Lung (tissue), 12 donors: ENCODE measurements around the gene FLNB. TPM values are rescaled to one million over a fixed set of nuclear protein-coding genes. Genes with fewer than 3 reads are reported as not detected.

Source experiments
- ATAC-seq: fragments of 200-7000 bp; cut with Tn5 transposase; one replicate; pipeline ENCODE4 v1.9.1; 2020; ENCODE audit warnings: moderate number of reproducible peaks; ENCODE audit not compliant: insufficient read depth, low FRiP score
- DNase-seq, 3 donors: peaks; one replicate each; pipeline ENCODE4 v3.0.0-alpha.2; 2013 to 2017
- H3K27ac ChIP-seq, 2 donors: one replicate each; pipeline ENCODE4 v1.5.1; 2013; ENCODE audit warnings: mild to moderate bottlenecking in 2 of 2, moderate library complexity in 2 of 2, control low read depth in 1 of 2, inconsistent platforms in 1 of 2, low read depth in 1 of 2, low read length in 1 of 2
- H3K27me3 ChIP-seq, 3 donors: one replicate each; pipeline ENCODE4 v1.5.1; 2013; ENCODE audit warnings: low read length in 2 of 3; ENCODE audit not compliant: control insufficient read depth in 3 of 3, insufficient read depth in 3 of 3
- H3K36me3 ChIP-seq, 4 donors: one replicate each; pipeline ENCODE4 v1.5.1; 2013; ENCODE audit warnings: low read length in 4 of 4, mild to moderate bottlenecking in 1 of 4, moderate library complexity in 1 of 4; ENCODE audit not compliant: control insufficient read depth in 4 of 4, insufficient read depth in 4 of 4
- H3K4me1 ChIP-seq, 5 donors: one replicate each; pipeline ENCODE4 v1.5.1; 2013; ENCODE audit warnings: low read length in 5 of 5, mild to moderate bottlenecking in 2 of 5, moderate library complexity in 1 of 5; ENCODE audit not compliant: control insufficient read depth in 5 of 5, insufficient read depth in 5 of 5
- H3K4me3 ChIP-seq: one replicate; pipeline ENCODE4 v1.5.1; 2013; ENCODE audit warnings: mild to moderate bottlenecking, control low read depth, moderate library complexity
- H3K9ac ChIP-seq, 2 donors: one replicate each; pipeline ENCODE4 v1.5.1; 2013; ENCODE audit warnings: low read length in 2 of 2, control low read depth in 1 of 2; ENCODE audit not compliant: insufficient read depth in 1 of 2
- H3K9me3 ChIP-seq, 4 donors: one replicate each; pipeline ENCODE4 v1.5.1; 2013; ENCODE audit warnings: low read length in 3 of 4, mild to moderate bottlenecking in 1 of 4, moderate library complexity in 1 of 4; ENCODE audit not compliant: control insufficient read depth in 4 of 4, insufficient read depth in 3 of 4
- CTCF ChIP-seq: IDR thresholded peaks from 2 replicates; pipeline ENCODE4 v1.5.1; 2012; ENCODE audit warnings: mild to moderate bottlenecking; ENCODE audit errors: control extremely low read depth, extremely low read depth
- WGBS, 2 donors: extraction: QIAGEN DNeasy Blood & Tissue Kit; methylation state at CpG; one replicate each; pipeline ENCODE4 v1.1.7; 2013; 5-methylcytosine and 5-hydroxymethylcytosine counted together
- polyA plus RNA-seq, 2 donors: library from polyadenylated mRNA; stranded (reverse); fragments of 200-250 nt; gene quantifications; one replicate each; pipeline ENCODE4 v1.2.1, GENCODE V29; 2013
- total RNA-seq, 2 donors: library from RNA; depleted of rRNA in 1 of 2; stranded (reverse); fragments of >200 nt in 1 of 2; gene quantifications; one replicate each; pipeline ENCODE4 v1.2.1, GENCODE V29; 2014 to 2021
- donor health status: control.
- donor health status: control.
- donor health status: Bipolar disorder and iron deficiency.
- donor health status: healthy.
- donor health status: DM: yes; HTN: yes; CAD: no.

Gene FLNB
- total and polyA plus RNA-seq, 4 donors: 32.4 to 122 (median 93.7) TPM

DNA sequence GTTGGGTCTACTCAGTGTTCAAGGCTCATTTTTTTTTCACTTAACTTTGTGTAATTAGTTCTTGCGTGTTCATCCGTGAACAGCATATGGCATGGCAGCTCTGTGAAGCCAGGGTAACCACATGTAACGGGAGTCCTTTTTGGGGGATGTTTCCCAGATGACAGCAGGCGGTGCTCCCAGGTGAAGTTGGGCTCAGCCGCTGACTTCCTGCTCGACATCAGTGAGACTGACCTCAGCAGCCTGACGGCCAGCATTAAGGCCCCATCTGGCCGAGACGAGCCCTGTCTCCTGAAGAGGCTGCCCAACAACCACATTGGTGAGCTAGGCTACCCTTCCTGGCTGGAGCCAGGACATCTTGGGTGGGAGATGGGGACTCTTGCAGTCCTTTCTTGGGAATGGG is 139.8 kb downstream of the FLNB start:
- DNase-seq (no peak), ATAC-seq (no peak)
- no peak for TF ChIP-seq CTCF
- Histone ChIP-seq H3K4me1 (peaks cover 0 to 10% (median 0%) of the 10 kb centered on the region in 5 donors), H3K9ac (no peak overlapping the region), H3K27me3 (no peaks in the 10 kb centered on the region), H3K27ac (no peak overlapping the region), H3K9me3 (no peaks in the 10 kb centered on the region), H3K4me3 (no peak overlapping the region), H3K36me3 (peaks cover 13 to 61% (median 19%) of the 10 kb centered on the region in 4 donors)
- 98 to 100% methylated on average over 9 of the region's 9 CpGs for WGBS, 2 donors

- H3K4me3 ChIP-seq: no peak overlapping the region
- H3K4me1 ChIP-seq: no peaks in the 10 kb centered on the region
- DNase-seq: no peak
- no peak overlapping the region for H3K27ac ChIP-seq
- H3K9me3 ChIP-seq: no peaks in the 10 kb centered on the region
- no peak for ATAC-seq
- no peaks in the 10 kb centered on the region for H3K27me3 ChIP-seq
- no peak overlapping the region for H3K9ac ChIP-seq
- no peak for TF ChIP-seq CTCF
- 93 to 94% methylated on average over 14 of the region's 14 CpGs for WGBS, 2 donors
- peaks cover 11 to 62% (median 21%) of the 10 kb centered on the region in 4 donors for H3K36me3 ChIP-seq
These were observed 142.0 kb downstream of the FLNB start for GRCh38 chr3:58150130-58150809.

- Histone ChIP-seq H3K9ac (no peak overlapping the region), H3K9me3 (no peaks in the 10 kb centered on the region), H3K27me3 (no peaks in the 10 kb centered on the region), H3K27ac (no peak overlapping the region), H3K4me1 (no peaks in the 10 kb centered on the region), H3K36me3 (peaks cover 11 to 62% (median 21%) of the 10 kb centered on the region in 4 donors), H3K4me3 (no peak overlapping the region)
- 93% methylated on average over 13 of the region's 13 CpGs for WGBS, 2 donors
- no peak for TF ChIP-seq CTCF
- DNase-seq (no peak), ATAC-seq (no peak)
These were observed 142.6 kb downstream of the FLNB start for GRCh38 chr3:58150810-58151199.

GRCh38 chr3:58151637-58152036 is 143.4 kb downstream of the FLNB start:
- WGBS, 2 donors: 94% methylated on average over 3 of the region's 3 CpGs
- peaks cover 11 to 61% (median 16%) of the 10 kb centered on the region in 4 donors for H3K36me3 ChIP-seq
- no peak overlapping the region for H3K4me3 ChIP-seq

More at GRCh38 chr3:58151637-58152036, 143.4 kb downstream of the FLNB start:
- H3K4me1 ChIP-seq: peaks cover 0 to 4% (median 0%) of the 10 kb centered on the region in 5 donors
- DNase-seq: no peak
- H3K27ac ChIP-seq: no peak overlapping the region
- no peak for TF ChIP-seq CTCF
- H3K9me3 ChIP-seq: no peaks in the 10 kb centered on the region
- no peaks in the 10 kb centered on the region for H3K27me3 ChIP-seq
- no peak for ATAC-seq
- H3K9ac ChIP-seq: no peak overlapping the region
